WTC11 (cell line): Measurements from ENCODE around the gene TSPAN32. TPM values are rescaled to one million over a fixed set of nuclear protein-coding genes. Genes with fewer than 3 reads are reported as not detected.

Source experiments
- ATAC-seq: fragments of 200-7000 bp; cut with Tn5 transposase; 2 replicates; pipeline ENCODE4 v1.10.0; 2021; ENCODE audit warnings: mild to moderate bottlenecking, moderate library complexity
- CTCF ChIA-PET: fragments of 300-600 bp; sonication (Branson Sonifier 250); formaldehyde crosslinking; loops from one replicate; lab custom pipeline; 2021; ENCODE audit warnings: antibody characterized with exemption; lab: Charles Lee
- POLR2A ChIA-PET: fragments of 350-600 bp; sonication (Branson Sonifier 250); formaldehyde crosslinking; loops from one replicate; lab custom pipeline; 2021; ENCODE audit warnings: antibody characterized with exemption; lab: Charles Lee
- DNase-seq: peaks from one replicate; pipeline ENCODE4 v3.0.0; 2021; ENCODE audit warnings: low spot score
- H3K27ac Mint-ChIP-seq: 2 replicates; pipeline ENCODE4 v1.8.0; 2021; ENCODE audit warnings: mixed read lengths
- H3K27me3 Mint-ChIP-seq: 2 replicates; pipeline ENCODE4 v1.8.0; 2021; ENCODE audit warnings: low read depth, mild to moderate bottlenecking, moderate library complexity, mixed read lengths
- H3K36me3 Mint-ChIP-seq: 2 replicates; pipeline ENCODE4 v1.8.0; 2021; ENCODE audit warnings: mixed read lengths
- H3K4me1 Mint-ChIP-seq: 2 replicates; pipeline ENCODE4 v1.8.0; 2022; ENCODE audit warnings: mixed read lengths
- H3K4me3 Mint-ChIP-seq: 2 replicates; pipeline ENCODE4 v1.8.0; 2021; ENCODE audit warnings: mild to moderate bottlenecking, moderate library complexity, mixed read lengths
- H3K9me3 Mint-ChIP-seq: 2 replicates; pipeline ENCODE4 v1.8.0; 2021; ENCODE audit warnings: mixed read lengths
- ATF1 ChIP-seq: sonication (generic); formaldehyde crosslinking; IDR thresholded peaks from 2 replicates; pipeline ENCODE4 v1.8.1; 2023; ENCODE audit warnings: mild to moderate bottlenecking, moderate library complexity, missing genetic modification reagents
- ESRRA ChIP-seq: sonication (generic); formaldehyde crosslinking; IDR thresholded peaks from 2 replicates; pipeline ENCODE4 v1.8.1; 2022; ENCODE audit warnings: mild to moderate bottlenecking, missing genetic modification reagents, borderline replicate concordance
- FOXJ3 ChIP-seq: sonication (generic); formaldehyde crosslinking; IDR thresholded peaks from 2 replicates; pipeline ENCODE4 v1.9.0; 2021; ENCODE audit warnings: missing genetic modification reagents, mild to moderate bottlenecking, borderline replicate concordance
- HMGA2 ChIP-seq: fragments of 250-450 bp; sonication (Bioruptor Pico); IDR thresholded peaks from 2 replicates; pipeline ENCODE4 v1.4.0; 2021; ENCODE audit warnings: mild to moderate bottlenecking, moderate library complexity
- IRF2 ChIP-seq: sonication (generic); formaldehyde crosslinking; IDR thresholded peaks from 2 replicates; pipeline ENCODE4 v1.8.0; 2022; ENCODE audit warnings: low read depth, missing genetic modification reagents, borderline replicate concordance
- KAT7 ChIP-seq: sonication (generic); formaldehyde crosslinking; IDR thresholded peaks from 2 replicates; pipeline ENCODE4 v1.8.1; 2023; ENCODE audit warnings: missing genetic modification reagents, mild to moderate bottlenecking, borderline replicate concordance
- MYBL2 ChIP-seq: sonication (generic); formaldehyde crosslinking; IDR thresholded peaks from 2 replicates; pipeline ENCODE4 v1.8.1; 2023; ENCODE audit warnings: mild to moderate bottlenecking, moderate library complexity, missing genetic modification reagents
- NFATC4 ChIP-seq: fragments of 250-450 bp; sonication (Bioruptor Pico); IDR thresholded peaks from 2 replicates; pipeline ENCODE4 v1.9.0; 2021; ENCODE audit warnings: mild to moderate bottlenecking
- NFE2L1 ChIP-seq: sonication (generic); formaldehyde crosslinking; IDR thresholded peaks from 2 replicates; pipeline ENCODE4 v1.8.1; 2023; ENCODE audit warnings: missing genetic modification reagents
- NFYB ChIP-seq: sonication (generic); formaldehyde crosslinking; conservative IDR thresholded peaks from 2 replicates; pipeline ENCODE4 v1.8.0; 2022; ENCODE audit warnings: low read depth, missing genetic modification reagents
- NR3C1 ChIP-seq: sonication (generic); formaldehyde crosslinking; conservative IDR thresholded peaks from 2 replicates; pipeline ENCODE4 v1.8.1; 2023; ENCODE audit warnings: low read depth, mild to moderate bottlenecking, missing genetic modification reagents
- OVOL2 ChIP-seq: fragments of 250-450 bp; sonication (Bioruptor Pico); IDR thresholded peaks from 2 replicates; pipeline ENCODE4 v1.9.0; 2021; ENCODE audit warnings: mild to moderate bottlenecking, borderline replicate concordance
- RORB ChIP-seq: fragments of 250-450 bp; sonication (Bioruptor Pico); IDR thresholded peaks from 2 replicates; pipeline ENCODE4 v1.9.0; 2021; ENCODE audit warnings: mild to moderate bottlenecking
- TCF7 ChIP-seq: sonication (generic); formaldehyde crosslinking; IDR thresholded peaks from 2 replicates; pipeline ENCODE4 v1.8.0; 2022; ENCODE audit warnings: mild to moderate bottlenecking, low read depth, missing genetic modification reagents, moderate library complexity
- ZNF121 ChIP-seq: sonication (generic); formaldehyde crosslinking; IDR thresholded peaks from 2 replicates; pipeline ENCODE4 v1.8.0; 2023; ENCODE audit warnings: missing genetic modification reagents
- ZNF219 ChIP-seq: sonication (generic); formaldehyde crosslinking; IDR thresholded peaks from 2 replicates; pipeline ENCODE4 v1.8.0; 2023; ENCODE audit warnings: missing genetic modification reagents, mild to moderate bottlenecking, borderline replicate concordance
- ZNF671 ChIP-seq: fragments of 250-450 bp; sonication (Bioruptor Pico); IDR thresholded peaks from 2 replicates; pipeline ENCODE4 v1.8.0; 2021; ENCODE audit warnings: mild to moderate bottlenecking
- total RNA-seq: library from RNA; stranded (reverse); gene quantifications from 3 replicates; pipeline ENCODE4 v1.2.3, GENCODE V29; 2021
- TF ChIP-seq, protein P1 (sequence below): fragments of 250-450 bp; sonication (Bioruptor Pico); IDR thresholded peaks from 2 replicates; pipeline ENCODE4 v1.9.0; 2021; ENCODE audit warnings: mild to moderate bottlenecking
- TF ChIP-seq, protein P2 (sequence below): sonication (generic); formaldehyde crosslinking; IDR thresholded peaks from 2 replicates; pipeline ENCODE4 v1.8.0; 2022; ENCODE audit warnings: mild to moderate bottlenecking, missing genetic modification reagents
- TF ChIP-seq, protein P3 (sequence below): sonication (generic); formaldehyde crosslinking; IDR thresholded peaks from 2 replicates; pipeline ENCODE4 v1.8.1; 2022; ENCODE audit warnings: low read depth, mild to moderate bottlenecking, moderate library complexity, missing genetic modification reagents, borderline replicate concordance
- TF ChIP-seq, protein P4 (sequence below): fragments of 200-600 bp; IDR thresholded peaks from 2 replicates; pipeline ENCODE4 v1.8.0; 2022; ENCODE audit warnings: antibody characterized with exemption
- TF ChIP-seq, protein P5 (sequence below): fragments of 250-450 bp; sonication (Bioruptor Pico); IDR thresholded peaks from 2 replicates; pipeline ENCODE4 v1.9.0; 2021; ENCODE audit warnings: mild to moderate bottlenecking

Gene TSPAN32
- total RNA-seq, 1 experiment from 2014 or later: not detected

DNA sequence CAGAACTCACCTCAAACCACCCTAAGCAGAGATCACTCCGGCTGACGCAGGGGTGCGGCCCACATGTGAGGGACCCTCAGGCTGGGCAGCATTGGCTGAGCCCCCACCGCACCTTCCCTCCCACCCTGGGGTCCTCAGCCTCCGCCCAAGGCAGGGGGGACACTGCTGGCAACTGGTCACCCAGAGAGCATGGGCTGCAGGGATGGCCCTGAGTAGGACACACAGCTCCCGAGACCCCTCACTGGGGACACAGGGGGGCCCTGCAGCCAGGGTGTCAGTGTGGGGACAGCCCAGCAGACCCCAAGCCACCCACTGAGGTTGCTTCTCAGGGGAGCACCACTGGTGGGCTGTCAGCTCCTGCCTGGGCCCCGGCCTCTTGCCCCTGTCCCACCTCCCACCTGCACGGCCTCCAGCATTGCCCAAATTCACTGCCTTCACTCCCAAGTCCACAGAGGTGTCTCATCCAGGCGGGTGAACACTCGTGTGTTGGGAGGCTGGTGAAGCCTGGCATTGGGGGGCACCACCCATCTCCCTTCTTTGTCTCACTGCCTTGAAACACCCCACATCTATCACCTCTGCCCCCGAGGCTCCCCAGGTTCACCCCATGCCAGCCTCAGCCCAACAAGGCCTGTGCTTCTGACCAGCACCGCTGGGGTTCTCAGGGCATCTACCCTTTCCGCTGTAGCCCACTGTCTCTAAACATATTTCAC lies 4.7 kb upstream of the TSPAN32 start (continued):
- TF ChIP-seq MYBL2 (CRISPR knock-in tag): no peak
- TF ChIP-seq ZNF671 (CRISPR knock-in tag): no peak
- TF ChIP-seq KAT7: no peak

DNA sequence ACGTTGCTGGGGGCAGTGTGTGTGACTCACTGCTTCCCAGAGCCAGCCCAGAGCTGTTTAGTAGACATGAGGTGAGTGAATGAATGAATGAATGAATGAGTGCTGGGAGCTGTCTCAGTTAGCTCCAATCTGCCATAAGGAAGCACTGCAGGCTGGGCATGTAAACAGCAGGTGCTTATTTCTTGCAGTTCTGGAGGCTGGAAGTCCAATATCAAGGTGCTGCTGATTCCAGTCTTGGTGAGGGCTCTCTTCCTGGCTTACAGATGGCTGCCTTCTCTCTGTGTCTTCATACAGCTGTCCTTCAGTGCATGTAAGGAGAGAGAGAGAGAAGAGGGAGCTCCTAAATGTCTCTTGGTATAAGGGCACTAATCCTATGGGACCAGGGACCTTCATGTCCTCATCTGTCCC lies 4.2 kb upstream of the TSPAN32 start:
- TF ChIP-seq ATF1: no peak
- no peak for TF ChIP-seq HMGA2 (CRISPR knock-in tag)
- TF ChIP-seq, protein P1, sequence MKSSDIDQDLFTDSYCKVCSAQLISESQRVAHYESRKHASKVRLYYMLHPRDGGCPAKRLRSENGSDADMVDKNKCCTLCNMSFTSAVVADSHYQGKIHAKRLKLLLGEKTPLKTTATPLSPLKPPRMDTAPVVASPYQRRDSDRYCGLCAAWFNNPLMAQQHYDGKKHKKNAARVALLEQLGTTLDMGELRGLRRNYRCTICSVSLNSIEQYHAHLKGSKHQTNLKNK (CRISPR knock-in tag): no peak
- no peak for TF ChIP-seq ZNF219 (CRISPR knock-in tag)
- no peak for TF ChIP-seq NFYB (CRISPR knock-in tag)
- no peak for TF ChIP-seq ZNF121
- TF ChIP-seq, protein P2, sequence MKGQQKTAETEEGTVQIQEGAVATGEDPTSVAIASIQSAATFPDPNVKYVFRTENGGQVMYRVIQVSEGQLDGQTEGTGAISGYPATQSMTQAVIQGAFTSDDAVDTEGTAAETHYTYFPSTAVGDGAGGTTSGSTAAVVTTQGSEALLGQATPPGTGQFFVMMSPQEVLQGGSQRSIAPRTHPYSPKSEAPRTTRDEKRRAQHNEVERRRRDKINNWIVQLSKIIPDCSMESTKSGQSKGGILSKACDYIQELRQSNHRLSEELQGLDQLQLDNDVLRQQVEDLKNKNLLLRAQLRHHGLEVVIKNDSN (CRISPR knock-in tag): no peak
- TF ChIP-seq, all 79 proteins: peak for 0
- CTCF ChIA-PET: interaction anchor here (0.6 to 11.0 kb wide), 9 partner anchors 85 to 141 kb away, joined by 3 to 398 read pairs (median 7); no protein-coding TSS in a partner anchor
- H3K27ac Mint-ChIP-seq: no peak overlapping the region

DNA sequence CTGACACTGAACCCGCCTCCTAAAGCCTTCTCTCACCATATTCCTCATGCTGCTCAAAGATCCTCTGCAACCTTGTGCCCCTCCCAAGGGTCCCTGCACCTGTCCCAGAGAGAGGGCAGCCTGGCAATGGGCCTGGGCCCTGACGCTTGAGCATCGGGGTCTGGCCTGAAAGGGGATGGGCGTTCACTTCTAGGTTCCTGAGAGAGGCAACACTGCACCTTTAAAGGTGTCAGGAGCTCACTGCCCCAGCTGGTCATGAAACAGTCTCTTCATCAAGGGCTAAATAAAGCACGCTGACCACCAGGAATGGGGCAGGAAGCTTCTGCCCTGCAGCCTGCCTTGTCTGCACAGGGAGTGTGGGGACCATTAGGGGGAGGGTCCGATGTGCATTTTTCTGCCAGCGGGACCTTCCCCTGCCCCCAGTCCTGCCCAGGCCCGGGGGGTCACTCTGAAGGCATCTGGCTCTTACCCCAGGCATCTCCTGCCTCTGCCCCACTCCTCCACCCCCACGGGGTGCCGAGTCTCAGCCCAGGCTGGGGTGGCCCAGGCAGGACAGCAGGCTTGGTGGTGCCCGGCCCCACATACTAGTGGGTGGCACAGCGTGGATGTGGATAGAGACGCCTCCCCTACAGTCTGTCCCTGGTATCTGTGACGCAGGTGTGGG lies 3.5 kb upstream of the TSPAN32 start:
- DNase-seq (no peak), ATAC-seq (no peak)
- ChIA-PET POLR2A (no interaction called here), CTCF (interaction anchor here (0.6 to 11.0 kb wide), 18 partner anchors 9 to 416 kb away, joined by 3 to 398 read pairs (median 6); no protein-coding TSS in a partner anchor)
- H3K9me3 Mint-ChIP-seq: no peaks in the 10 kb centered on the region
- no peaks in the 10 kb centered on the region for H3K4me1 Mint-ChIP-seq
- no peaks in the 10 kb centered on the region for H3K36me3 Mint-ChIP-seq
- H3K27me3 Mint-ChIP-seq: peaks cover 9% of the 10 kb centered on the region
- H3K4me3 Mint-ChIP-seq: no peak overlapping the region
- H3K27ac Mint-ChIP-seq: no peak overlapping the region
- TF ChIP-seq, protein P3, sequence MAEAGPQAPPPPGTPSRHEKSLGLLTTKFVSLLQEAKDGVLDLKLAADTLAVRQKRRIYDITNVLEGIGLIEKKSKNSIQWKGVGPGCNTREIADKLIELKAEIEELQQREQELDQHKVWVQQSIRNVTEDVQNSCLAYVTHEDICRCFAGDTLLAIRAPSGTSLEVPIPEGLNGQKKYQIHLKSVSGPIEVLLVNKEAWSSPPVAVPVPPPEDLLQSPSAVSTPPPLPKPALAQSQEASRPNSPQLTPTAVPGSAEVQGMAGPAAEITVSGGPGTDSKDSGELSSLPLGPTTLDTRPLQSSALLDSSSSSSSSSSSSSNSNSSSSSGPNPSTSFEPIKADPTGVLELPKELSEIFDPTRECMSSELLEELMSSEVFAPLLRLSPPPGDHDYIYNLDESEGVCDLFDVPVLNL (CRISPR knock-in tag): no peak
- TF ChIP-seq IRF2 (CRISPR knock-in tag): no peak
- no peak for TF ChIP-seq TCF7 (CRISPR knock-in tag)
- no peak for TF ChIP-seq OVOL2
- TF ChIP-seq RORB (CRISPR knock-in tag): no peak
- TF ChIP-seq NR3C1 (CRISPR knock-in tag): no peak
- TF ChIP-seq, protein P4, sequence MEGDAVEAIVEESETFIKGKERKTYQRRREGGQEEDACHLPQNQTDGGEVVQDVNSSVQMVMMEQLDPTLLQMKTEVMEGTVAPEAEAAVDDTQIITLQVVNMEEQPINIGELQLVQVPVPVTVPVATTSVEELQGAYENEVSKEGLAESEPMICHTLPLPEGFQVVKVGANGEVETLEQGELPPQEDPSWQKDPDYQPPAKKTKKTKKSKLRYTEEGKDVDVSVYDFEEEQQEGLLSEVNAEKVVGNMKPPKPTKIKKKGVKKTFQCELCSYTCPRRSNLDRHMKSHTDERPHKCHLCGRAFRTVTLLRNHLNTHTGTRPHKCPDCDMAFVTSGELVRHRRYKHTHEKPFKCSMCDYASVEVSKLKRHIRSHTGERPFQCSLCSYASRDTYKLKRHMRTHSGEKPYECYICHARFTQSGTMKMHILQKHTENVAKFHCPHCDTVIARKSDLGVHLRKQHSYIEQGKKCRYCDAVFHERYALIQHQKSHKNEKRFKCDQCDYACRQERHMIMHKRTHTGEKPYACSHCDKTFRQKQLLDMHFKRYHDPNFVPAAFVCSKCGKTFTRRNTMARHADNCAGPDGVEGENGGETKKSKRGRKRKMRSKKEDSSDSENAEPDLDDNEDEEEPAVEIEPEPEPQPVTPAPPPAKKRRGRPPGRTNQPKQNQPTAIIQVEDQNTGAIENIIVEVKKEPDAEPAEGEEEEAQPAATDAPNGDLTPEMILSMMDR: no peak
- TF ChIP-seq FOXJ3 (CRISPR knock-in tag): no peak
- no peak for TF ChIP-seq ZNF121
- no peak for TF ChIP-seq NFATC4 (CRISPR knock-in tag)
- TF ChIP-seq ZNF219 (CRISPR knock-in tag): no peak
- no peak for TF ChIP-seq ESRRA (CRISPR knock-in tag)
- TF ChIP-seq, protein P5, sequence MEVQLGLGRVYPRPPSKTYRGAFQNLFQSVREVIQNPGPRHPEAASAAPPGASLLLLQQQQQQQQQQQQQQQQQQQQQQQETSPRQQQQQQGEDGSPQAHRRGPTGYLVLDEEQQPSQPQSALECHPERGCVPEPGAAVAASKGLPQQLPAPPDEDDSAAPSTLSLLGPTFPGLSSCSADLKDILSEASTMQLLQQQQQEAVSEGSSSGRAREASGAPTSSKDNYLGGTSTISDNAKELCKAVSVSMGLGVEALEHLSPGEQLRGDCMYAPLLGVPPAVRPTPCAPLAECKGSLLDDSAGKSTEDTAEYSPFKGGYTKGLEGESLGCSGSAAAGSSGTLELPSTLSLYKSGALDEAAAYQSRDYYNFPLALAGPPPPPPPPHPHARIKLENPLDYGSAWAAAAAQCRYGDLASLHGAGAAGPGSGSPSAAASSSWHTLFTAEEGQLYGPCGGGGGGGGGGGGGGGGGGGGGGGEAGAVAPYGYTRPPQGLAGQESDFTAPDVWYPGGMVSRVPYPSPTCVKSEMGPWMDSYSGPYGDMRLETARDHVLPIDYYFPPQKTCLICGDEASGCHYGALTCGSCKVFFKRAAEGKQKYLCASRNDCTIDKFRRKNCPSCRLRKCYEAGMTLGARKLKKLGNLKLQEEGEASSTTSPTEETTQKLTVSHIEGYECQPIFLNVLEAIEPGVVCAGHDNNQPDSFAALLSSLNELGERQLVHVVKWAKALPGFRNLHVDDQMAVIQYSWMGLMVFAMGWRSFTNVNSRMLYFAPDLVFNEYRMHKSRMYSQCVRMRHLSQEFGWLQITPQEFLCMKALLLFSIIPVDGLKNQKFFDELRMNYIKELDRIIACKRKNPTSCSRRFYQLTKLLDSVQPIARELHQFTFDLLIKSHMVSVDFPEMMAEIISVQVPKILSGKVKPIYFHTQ (CRISPR knock-in tag): no peak
- TF ChIP-seq NFE2L1: no peak

More for the DNA sequence above, 4.2 kb upstream of the TSPAN32 start:
- Mint-ChIP-seq H3K4me1 (no peaks in the 10 kb centered on the region), H3K27me3 (peaks cover 12% of the 10 kb centered on the region), H3K36me3 (no peaks in the 10 kb centered on the region), H3K9me3 (no peaks in the 10 kb centered on the region), H3K4me3 (no peak overlapping the region)
- POLR2A ChIA-PET: no interaction called here
- DNase-seq: no peak
- no peak for ATAC-seq
